Measurements from ENCODE around the gene GPR25. TPM values are rescaled to one million over a fixed set of nuclear protein-coding genes. Genes with fewer than 3 reads are reported as not detected.

The GPR25 gene
- total RNA-seq, 2 donors from 2014 or later = 1.3 TPM; not detected in 1

GRCh38 chr1:200886594-200886993 is 13.8 kb downstream of the GPR25 start:
- intact Hi-C loops (cut with DNase I) = no loop called here
- no peaks in the 10 kb centered on the region for H3K27me3 ChIP-seq
- 74 to 83% methylated on average over 1 to 2 of the region's 2 CpGs for WGBS, 2 donors

GRCh38 chr1:200887036-200887435 is 14.3 kb downstream of the GPR25 start:
- ATAC-seq = no peak
- H3K27ac ChIP-seq = no peak overlapping the region

More at GRCh38 chr1:200886594-200886993, 13.8 kb downstream of the GPR25 start:
- Histone ChIP-seq H3K4me3 (no peak overlapping the region), H3K27ac (no peak overlapping the region), H3K9me3 (no peaks in the 10 kb centered on the region), H3K36me3 (replicated peaks in 1 of 2; ENCODE audit: insufficient read depth in 1 of 2, low read depth in 2 of 2) (no peaks in the 10 kb centered on the region), H3K4me1 (peaks cover 13% of the 10 kb centered on the region)
- ATAC-seq = no peak
- no peak for DNase-seq
- no peak for TF ChIP-seq POLR2A (IDR thresholded peaks at IDR 0.05)
- TF ChIP-seq, protein P1, sequence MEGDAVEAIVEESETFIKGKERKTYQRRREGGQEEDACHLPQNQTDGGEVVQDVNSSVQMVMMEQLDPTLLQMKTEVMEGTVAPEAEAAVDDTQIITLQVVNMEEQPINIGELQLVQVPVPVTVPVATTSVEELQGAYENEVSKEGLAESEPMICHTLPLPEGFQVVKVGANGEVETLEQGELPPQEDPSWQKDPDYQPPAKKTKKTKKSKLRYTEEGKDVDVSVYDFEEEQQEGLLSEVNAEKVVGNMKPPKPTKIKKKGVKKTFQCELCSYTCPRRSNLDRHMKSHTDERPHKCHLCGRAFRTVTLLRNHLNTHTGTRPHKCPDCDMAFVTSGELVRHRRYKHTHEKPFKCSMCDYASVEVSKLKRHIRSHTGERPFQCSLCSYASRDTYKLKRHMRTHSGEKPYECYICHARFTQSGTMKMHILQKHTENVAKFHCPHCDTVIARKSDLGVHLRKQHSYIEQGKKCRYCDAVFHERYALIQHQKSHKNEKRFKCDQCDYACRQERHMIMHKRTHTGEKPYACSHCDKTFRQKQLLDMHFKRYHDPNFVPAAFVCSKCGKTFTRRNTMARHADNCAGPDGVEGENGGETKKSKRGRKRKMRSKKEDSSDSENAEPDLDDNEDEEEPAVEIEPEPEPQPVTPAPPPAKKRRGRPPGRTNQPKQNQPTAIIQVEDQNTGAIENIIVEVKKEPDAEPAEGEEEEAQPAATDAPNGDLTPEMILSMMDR (IDR thresholded peaks at IDR 0.05) = no peak

GRCh38 chr1:200887772-200888348 is 15.1 kb downstream of the GPR25 start:
- H3K9me3 ChIP-seq = no peaks in the 10 kb centered on the region
- no peak overlapping the region for H3K27ac ChIP-seq
- ATAC-seq (no peak), DNase-seq (no peak)
- H3K4me3 ChIP-seq = no peak overlapping the region
- intact Hi-C loops (cut with DNase I) = no loop called here
- WGBS, 2 donors = 71 to 85% methylated on average over 9 of the region's 9 CpGs
- TF ChIP-seq, protein P1 (IDR thresholded peaks at IDR 0.05) = no peak
- TF ChIP-seq POLR2A (IDR thresholded peaks at IDR 0.05) = no peak
- no peaks in the 10 kb centered on the region for H3K27me3 ChIP-seq
- peaks cover 18% of the 10 kb centered on the region for H3K4me1 ChIP-seq
- H3K36me3 ChIP-seq (replicated peaks in 1 of 2; ENCODE audit: insufficient read depth in 1 of 2, low read depth in 2 of 2) = no peaks in the 10 kb centered on the region

More at GRCh38 chr1:200887036-200887435, 14.3 kb downstream of the GPR25 start:
- 66 to 74% methylated on average over 11 of the region's 11 CpGs for WGBS, 2 donors
- Histone ChIP-seq H3K4me3 (no peak overlapping the region), H3K4me1 (peaks cover 18% of the 10 kb centered on the region), H3K36me3 (replicated peaks in 1 of 2; ENCODE audit: insufficient read depth in 1 of 2, low read depth in 2 of 2) (no peaks in the 10 kb centered on the region), H3K9me3 (no peaks in the 10 kb centered on the region), H3K27me3 (no peaks in the 10 kb centered on the region)
- TF ChIP-seq POLR2A (IDR thresholded peaks at IDR 0.05) = no peak
- TF ChIP-seq, protein P1 (IDR thresholded peaks at IDR 0.05) = no peak
- intact Hi-C loops (cut with DNase I) = no loop called here
- no peak for DNase-seq

- DNase-seq (no peak), ATAC-seq (no peak)
- H3K36me3 ChIP-seq (replicated peaks in 1 of 2; ENCODE audit: insufficient read depth in 1 of 2, low read depth in 2 of 2) = no peaks in the 10 kb centered on the region
- H3K27me3 ChIP-seq = no peaks in the 10 kb centered on the region
- no peak overlapping the region for H3K27ac ChIP-seq
- 63 to 71% methylated on average over 4 to 7 of the region's 7 CpGs for WGBS, 2 donors
- no peak overlapping the region for H3K4me3 ChIP-seq
- H3K4me1 ChIP-seq = peaks cover 20% of the 10 kb centered on the region
- intact Hi-C loops (cut with DNase I) = no loop called here
- H3K9me3 ChIP-seq = no peaks in the 10 kb centered on the region
- no peak for TF ChIP-seq POLR2A (IDR thresholded peaks at IDR 0.05)
- TF ChIP-seq, protein P1 (IDR thresholded peaks at IDR 0.05) = no peak
Observed at GRCh38 chr1:200888349-200888838, 15.6 kb downstream of the GPR25 start.

DNA sequence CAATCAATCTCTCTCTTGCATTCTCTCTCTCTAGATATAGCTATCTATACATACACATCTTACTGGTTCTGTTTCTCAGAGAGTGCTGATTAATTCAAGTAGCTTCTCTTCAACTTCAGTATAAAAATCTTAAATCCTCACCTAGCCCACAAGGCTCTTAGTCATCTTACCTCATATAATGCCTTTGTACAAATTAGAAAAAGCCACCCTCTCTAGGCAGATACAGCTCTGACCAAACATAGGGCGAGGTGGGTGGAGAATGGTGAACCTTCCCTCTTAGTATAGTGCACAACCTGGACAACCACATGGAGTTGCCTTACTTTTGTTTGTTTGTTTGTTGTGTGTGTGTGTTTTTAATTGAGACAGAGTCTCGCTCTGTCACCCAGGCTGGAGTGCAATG is 16.8 kb downstream of the GPR25 start:
- H3K9me3 ChIP-seq = no peaks in the 10 kb centered on the region
- no peak overlapping the region for H3K4me3 ChIP-seq
- DNase-seq (no peak), ATAC-seq (no peak)
- intact Hi-C loops (cut with DNase I) = no loop called here
- no peak overlapping the region for H3K27ac ChIP-seq
- H3K36me3 ChIP-seq (replicated peaks in 1 of 2; ENCODE audit: insufficient read depth in 1 of 2, low read depth in 2 of 2) = no peaks in the 10 kb centered on the region
- no peaks in the 10 kb centered on the region for H3K27me3 ChIP-seq
- 92 to 96% methylated on average over 2 of the region's 2 CpGs for WGBS, 2 donors
- TF ChIP-seq, protein P1 (IDR thresholded peaks at IDR 0.05) = no peak
- no peak for TF ChIP-seq POLR2A (IDR thresholded peaks at IDR 0.05)
- H3K4me1 ChIP-seq = peaks cover 32% of the 10 kb centered on the region
